Parathyroid adenoma (tissue), 2 donors: Measurements from ENCODE around the gene CNTN4.
A peak's percentile ranks its signal among the peaks of the same experiment; 100 is the strongest.

Source experiments
- H2AFZ ChIP-seq: fragments of 300-600 bp; sonication (generic); one replicate; pipeline ENCODE4 v1.7.0; 2017; ENCODE audit warnings: antibody characterized with exemption, mild to moderate bottlenecking
- H3K27ac ChIP-seq: fragments of 300-600 bp; sonication (generic); one replicate; pipeline ENCODE4 v1.7.0; 2017
- H3K27me3 ChIP-seq: fragments of 300-600 bp; sonication (generic); one replicate; pipeline ENCODE4 v1.7.0; 2017; ENCODE audit warnings: low read length; ENCODE audit not compliant: control insufficient read depth, insufficient read depth
- H3K36me3 ChIP-seq: fragments of 300-600 bp; sonication (generic); one replicate; pipeline ENCODE4 v1.7.0; 2017; ENCODE audit warnings: low read length; ENCODE audit not compliant: control insufficient read depth, insufficient read depth
- H3K4me1 ChIP-seq: fragments of 300-600 bp; sonication (generic); one replicate; pipeline ENCODE4 v1.7.0; 2017; ENCODE audit warnings: control low read depth
- H3K4me2 ChIP-seq: fragments of 300-600 bp; sonication (generic); one replicate; pipeline ENCODE4 v1.7.0; 2017; ENCODE audit warnings: low read length
- H3K4me3 ChIP-seq: fragments of 300-600 bp; sonication (generic); one replicate; pipeline ENCODE4 v1.7.0; 2017; ENCODE audit warnings: low read depth, low read length
- H3K79me2 ChIP-seq: fragments of 300-600 bp; sonication (generic); one replicate; pipeline ENCODE4 v1.7.0; 2017; ENCODE audit warnings: control low read depth
- H3K9ac ChIP-seq: fragments of 300-600 bp; sonication (generic); one replicate; pipeline ENCODE4 v1.7.0; 2017; ENCODE audit warnings: mild to moderate bottlenecking
- H3K9me3 ChIP-seq: fragments of 300-600 bp; sonication (generic); one replicate; pipeline ENCODE4 v1.7.0; 2017; ENCODE audit warnings: low read length; ENCODE audit not compliant: control insufficient read depth
- TF ChIP-seq, protein P1 (sequence below): fragments of 300-600 bp; sonication (generic); IDR thresholded peaks from one replicate; pipeline ENCODE4 v1.7.0; 2017; ENCODE audit warnings: antibody characterized with exemption, mild to moderate bottlenecking
- donor health status: primary hyperparathyroidism.

Gene CNTN4

DNA sequence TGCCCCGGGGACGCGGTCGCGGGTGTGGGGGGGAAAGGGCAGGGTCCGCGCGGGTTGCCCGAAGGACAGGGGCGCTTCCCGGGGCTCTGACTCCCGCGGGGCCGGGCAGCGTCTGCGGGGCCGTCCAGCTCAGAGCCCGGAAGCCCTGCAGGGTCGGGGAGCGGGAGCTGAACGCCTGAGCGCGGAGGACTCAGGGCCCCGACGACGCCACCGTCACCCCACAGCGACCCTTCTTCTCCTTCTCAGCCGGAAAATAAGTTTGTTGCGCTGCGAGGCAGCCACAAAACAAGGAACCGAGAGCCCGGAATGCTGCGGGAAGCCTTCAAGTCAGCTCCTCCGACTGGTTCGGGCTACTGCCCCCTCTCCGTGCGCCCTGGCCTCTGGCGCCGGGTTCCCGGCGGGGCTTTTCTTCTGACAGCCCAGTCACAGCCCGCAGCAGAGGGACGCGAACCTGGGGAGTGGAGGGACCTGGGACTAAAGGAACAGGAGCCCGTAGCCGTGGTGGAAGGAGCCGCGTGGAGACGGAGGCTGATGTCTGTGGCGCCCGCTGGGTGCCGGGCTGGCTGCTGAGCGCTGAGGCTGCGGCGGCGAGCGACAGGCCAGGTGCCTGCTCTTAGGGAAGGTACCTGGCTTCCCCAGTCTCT is 484 bp downstream of the CNTN4 start:
- Histone ChIP-seq H3K27ac (peak overlapping the region; percentile 60), H3K9ac (peak overlapping the region; percentile 46)

DNA sequence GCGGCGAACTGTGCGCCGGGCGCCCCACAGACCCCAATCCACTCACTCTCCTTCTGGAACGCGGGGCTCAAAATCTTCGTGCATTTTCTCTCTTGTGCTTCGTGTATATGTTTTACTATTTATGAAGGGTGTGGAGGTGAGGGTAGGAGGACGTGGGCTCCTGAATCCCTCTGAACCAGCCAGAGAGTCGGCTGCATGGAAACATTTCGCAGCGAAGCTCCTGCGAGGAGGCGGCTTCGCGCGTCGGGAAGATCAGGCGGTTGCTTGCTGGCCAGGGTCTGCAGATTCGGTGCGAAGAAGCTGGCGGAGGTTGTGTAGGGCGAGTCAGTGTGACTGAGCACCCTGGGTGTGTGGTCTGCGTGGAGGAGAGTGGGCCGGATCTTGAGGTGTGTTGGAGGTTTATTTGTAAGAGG is 1.1 kb downstream of the CNTN4 start:
- no peak overlapping the region for H3K9ac ChIP-seq
- H2AFZ ChIP-seq = peak overlapping the region; percentile 95

More for the DNA sequence above, 484 bp downstream of the CNTN4 start:
- Histone ChIP-seq H3K4me3 (peak overlapping the region; percentile 62), H3K4me2 (peak overlapping the region; percentile 70), H3K4me1 (peaks cover 2% of the 10 kb centered on the region), H3K9me3 (no peaks in the 10 kb centered on the region), H3K27me3 (no peaks in the 10 kb centered on the region), H3K79me2 (no peaks in the 10 kb centered on the region), H2AFZ (peak overlapping the region; percentile 95), H3K36me3 (no peaks in the 10 kb centered on the region)
- TF ChIP-seq, protein P1, sequence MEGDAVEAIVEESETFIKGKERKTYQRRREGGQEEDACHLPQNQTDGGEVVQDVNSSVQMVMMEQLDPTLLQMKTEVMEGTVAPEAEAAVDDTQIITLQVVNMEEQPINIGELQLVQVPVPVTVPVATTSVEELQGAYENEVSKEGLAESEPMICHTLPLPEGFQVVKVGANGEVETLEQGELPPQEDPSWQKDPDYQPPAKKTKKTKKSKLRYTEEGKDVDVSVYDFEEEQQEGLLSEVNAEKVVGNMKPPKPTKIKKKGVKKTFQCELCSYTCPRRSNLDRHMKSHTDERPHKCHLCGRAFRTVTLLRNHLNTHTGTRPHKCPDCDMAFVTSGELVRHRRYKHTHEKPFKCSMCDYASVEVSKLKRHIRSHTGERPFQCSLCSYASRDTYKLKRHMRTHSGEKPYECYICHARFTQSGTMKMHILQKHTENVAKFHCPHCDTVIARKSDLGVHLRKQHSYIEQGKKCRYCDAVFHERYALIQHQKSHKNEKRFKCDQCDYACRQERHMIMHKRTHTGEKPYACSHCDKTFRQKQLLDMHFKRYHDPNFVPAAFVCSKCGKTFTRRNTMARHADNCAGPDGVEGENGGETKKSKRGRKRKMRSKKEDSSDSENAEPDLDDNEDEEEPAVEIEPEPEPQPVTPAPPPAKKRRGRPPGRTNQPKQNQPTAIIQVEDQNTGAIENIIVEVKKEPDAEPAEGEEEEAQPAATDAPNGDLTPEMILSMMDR = no peak

DNA sequence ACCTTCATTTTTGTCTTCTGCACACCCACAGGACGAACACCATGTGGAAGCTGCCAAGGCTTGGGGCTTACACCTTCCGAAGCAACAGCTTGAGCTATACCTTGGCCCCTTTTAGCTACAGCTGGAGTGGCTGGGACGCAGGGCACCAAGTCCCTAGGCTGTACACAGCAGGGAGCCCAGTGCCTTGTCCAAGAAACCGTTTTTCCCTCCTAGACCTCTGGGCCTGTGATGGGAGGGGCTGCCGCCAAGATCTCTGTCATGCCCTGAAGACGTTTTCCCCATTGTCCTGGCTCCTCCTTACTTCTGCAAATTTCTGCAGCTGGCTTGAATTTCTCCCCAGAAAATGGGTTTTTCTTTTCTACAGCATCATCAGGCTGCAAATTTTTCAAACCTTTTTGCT is 7.8 kb downstream of the CNTN4 start:
- no peak overlapping the region for H3K4me3 ChIP-seq
- H3K4me1 ChIP-seq = peaks cover 2% of the 10 kb centered on the region
- H3K27me3 ChIP-seq = no peaks in the 10 kb centered on the region
- peaks cover 4% of the 10 kb centered on the region for H3K79me2 ChIP-seq
- no peak overlapping the region for H3K9ac ChIP-seq
- no peak overlapping the region for H2AFZ ChIP-seq
- H3K4me2 ChIP-seq = no peak overlapping the region
- TF ChIP-seq, protein P1 = no peak
- H3K36me3 ChIP-seq = no peaks in the 10 kb centered on the region
- H3K27ac ChIP-seq = no peak overlapping the region
- no peaks in the 10 kb centered on the region for H3K9me3 ChIP-seq

More for the DNA sequence above, 1.1 kb downstream of the CNTN4 start:
- Histone ChIP-seq H3K4me3 (peak overlapping the region; percentile 62), H3K4me2 (peak overlapping the region; percentile 70), H3K4me1 (peaks cover 2% of the 10 kb centered on the region), H3K36me3 (no peaks in the 10 kb centered on the region), H3K27me3 (no peaks in the 10 kb centered on the region), H3K79me2 (no peaks in the 10 kb centered on the region), H3K27ac (peak overlapping the region; percentile 60), H3K9me3 (no peaks in the 10 kb centered on the region)
- TF ChIP-seq, protein P1 = no peak

DNA sequence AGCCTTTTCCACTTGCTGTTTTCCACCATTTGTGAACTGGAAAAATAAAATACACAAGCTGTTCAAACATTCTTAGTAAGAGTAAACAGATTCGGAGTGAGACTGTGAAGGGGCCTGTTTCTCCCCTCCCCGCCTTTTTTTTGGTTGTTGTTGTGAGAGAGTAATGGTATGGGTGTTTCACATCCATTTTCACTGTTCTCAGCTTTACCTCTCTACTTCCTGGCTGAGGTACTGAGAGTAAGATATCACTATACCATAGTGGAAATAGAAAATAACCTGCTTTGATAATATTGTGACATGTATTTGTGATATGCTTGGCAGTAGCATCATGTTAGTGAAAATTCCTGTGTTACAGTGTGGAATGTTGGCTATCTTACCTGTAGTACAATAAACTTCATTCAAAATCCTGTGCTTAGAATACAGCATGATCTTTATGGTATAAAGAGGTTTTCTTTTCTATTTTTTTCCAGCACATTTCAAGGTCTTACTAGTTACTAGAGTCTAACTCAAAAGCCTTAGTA is 12.0 kb downstream of the CNTN4 start:
- no peaks in the 10 kb centered on the region for H3K36me3 ChIP-seq
- H3K4me3 ChIP-seq = no peak overlapping the region
- no peak overlapping the region for H2AFZ ChIP-seq
- H3K9me3 ChIP-seq = no peaks in the 10 kb centered on the region
- TF ChIP-seq, protein P1 = no peak
- no peak overlapping the region for H3K9ac ChIP-seq
- no peak overlapping the region for H3K4me2 ChIP-seq
- no peak overlapping the region for H3K27ac ChIP-seq
- no peaks in the 10 kb centered on the region for H3K27me3 ChIP-seq
- peaks cover 10% of the 10 kb centered on the region for H3K79me2 ChIP-seq
- no peaks in the 10 kb centered on the region for H3K4me1 ChIP-seq
